T-helper 1 cell treated with Interleukin-12 subunit alpha and Interleukin-12 subunit beta and Interleukin-4 antibody, amounts not matched to agents 30 μg/mL and 1 μg/mL, for 36 hours (primary cell): ENCODE results near the gene TMEM54.

Experiments
- H3K27ac Mint-ChIP-seq: one replicate; pipeline ENCODE4 v1.8.0; 2021; ENCODE audit warnings: mild to moderate bottlenecking, mixed read lengths
- H3K27me3 Mint-ChIP-seq: one replicate; pipeline ENCODE4 v1.8.0; 2021; ENCODE audit warnings: low read depth, mixed read lengths
- H3K36me3 Mint-ChIP-seq: one replicate; pipeline ENCODE4 v1.8.0; 2021; ENCODE audit warnings: low read depth, mixed read lengths
- H3K4me1 Mint-ChIP-seq: one replicate; pipeline ENCODE4 v1.8.0; 2021; ENCODE audit warnings: low read depth, mixed read lengths
- H3K4me3 Mint-ChIP-seq: one replicate; pipeline ENCODE4 v1.8.0; 2021; ENCODE audit warnings: mild to moderate bottlenecking, moderate library complexity, mixed read lengths
- H3K9me3 Mint-ChIP-seq: one replicate; pipeline ENCODE4 v1.8.0; 2021; ENCODE audit warnings: mixed read lengths

The TMEM54 gene

DNA sequence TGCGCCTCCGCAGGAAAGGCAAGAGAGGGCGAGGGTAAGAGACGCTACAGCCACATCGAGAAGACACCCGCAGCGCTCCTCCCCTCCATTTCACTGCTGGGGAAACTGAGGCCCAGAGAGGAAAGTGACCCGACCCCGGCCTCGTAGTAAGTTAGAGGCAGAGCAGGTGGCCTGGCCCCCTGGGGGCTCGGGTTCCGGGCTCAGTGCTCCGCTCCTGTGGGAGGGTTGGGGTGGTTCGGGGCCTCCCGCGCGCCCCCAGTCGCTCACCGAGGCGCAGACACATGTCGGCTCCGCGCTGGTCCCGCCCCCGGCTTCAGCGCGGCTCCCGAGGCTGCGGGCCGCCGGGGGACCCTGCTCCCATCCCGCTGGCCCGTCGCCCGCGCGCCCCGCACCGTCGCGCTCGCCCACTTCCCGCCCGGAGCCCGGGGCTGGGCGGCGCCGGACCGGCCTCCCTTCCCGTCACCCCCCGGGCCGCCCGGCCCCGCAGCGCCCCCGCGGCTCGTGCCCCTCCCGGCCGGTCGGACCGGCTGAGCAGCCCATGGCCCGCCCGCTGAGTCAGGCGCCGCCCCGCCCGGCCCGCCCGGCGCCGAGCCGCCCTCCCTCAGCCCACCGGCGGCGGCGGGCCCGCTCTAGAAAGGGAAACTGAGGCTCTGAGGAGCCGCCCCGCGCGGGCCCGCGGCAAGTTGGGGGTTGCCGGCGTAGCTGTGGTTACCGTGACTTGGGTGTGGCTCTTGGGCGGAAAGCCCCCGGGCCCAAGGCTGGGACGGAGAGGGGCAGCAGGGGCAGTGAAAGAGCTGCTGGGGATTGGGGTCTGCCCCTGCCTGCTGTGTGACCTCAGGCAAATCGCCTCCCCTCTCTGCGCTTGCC, at the start of gene TMEM54:
TSS of gene TMEM54 (minus strand) at position 434 of the 867 bp plus-strand sequence. CDS start at position 283, 151 bp downstream.
- H3K4me1 Mint-ChIP-seq = peaks cover 4% of the 10 kb centered on the region
- H3K36me3 Mint-ChIP-seq = no peaks in the 10 kb centered on the region
- no peak within 1 kb of the TSS for H3K27ac Mint-ChIP-seq
- peak within 1 kb of the TSS; percentile 74 for H3K4me3 Mint-ChIP-seq
- H3K9me3 Mint-ChIP-seq = no peaks in the 10 kb centered on the region
- peaks cover 72% of the 10 kb centered on the region for H3K27me3 Mint-ChIP-seq

DNA sequence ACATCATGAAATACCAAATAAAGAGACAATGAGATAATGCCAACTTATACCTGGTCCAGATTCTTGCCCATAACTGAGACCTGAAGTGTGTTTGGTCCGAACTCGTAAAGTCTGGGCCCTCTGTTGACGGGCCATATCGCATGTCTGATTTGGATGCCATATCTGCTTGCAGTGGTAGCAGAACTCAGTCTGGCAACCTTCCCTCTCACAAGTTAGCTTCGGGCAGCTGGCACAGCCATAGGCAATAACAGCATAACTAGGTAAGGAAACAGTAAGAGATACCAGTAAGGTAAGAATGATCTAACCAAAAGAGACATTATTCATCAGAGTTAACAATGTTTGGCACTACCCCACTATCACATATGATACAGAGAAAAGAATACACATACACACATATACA, 48.3 kb upstream of the TMEM54 start:
- peaks cover 43% of the 10 kb centered on the region for H3K36me3 Mint-ChIP-seq
- H3K4me1 Mint-ChIP-seq = peaks cover 39% of the 10 kb centered on the region
- H3K27ac Mint-ChIP-seq = no peak overlapping the region
- no peak overlapping the region for H3K4me3 Mint-ChIP-seq
- H3K27me3 Mint-ChIP-seq = no peaks in the 10 kb centered on the region
- no peaks in the 10 kb centered on the region for H3K9me3 Mint-ChIP-seq

GRCh38 chr1:32948905-32949304, 47.7 kb upstream of the TMEM54 start:
- Mint-ChIP-seq H3K4me1 (peaks cover 43% of the 10 kb centered on the region), H3K9me3 (no peaks in the 10 kb centered on the region), H3K27me3 (no peaks in the 10 kb centered on the region), H3K27ac (no peak overlapping the region), H3K36me3 (peaks cover 47% of the 10 kb centered on the region), H3K4me3 (no peak overlapping the region)

DNA sequence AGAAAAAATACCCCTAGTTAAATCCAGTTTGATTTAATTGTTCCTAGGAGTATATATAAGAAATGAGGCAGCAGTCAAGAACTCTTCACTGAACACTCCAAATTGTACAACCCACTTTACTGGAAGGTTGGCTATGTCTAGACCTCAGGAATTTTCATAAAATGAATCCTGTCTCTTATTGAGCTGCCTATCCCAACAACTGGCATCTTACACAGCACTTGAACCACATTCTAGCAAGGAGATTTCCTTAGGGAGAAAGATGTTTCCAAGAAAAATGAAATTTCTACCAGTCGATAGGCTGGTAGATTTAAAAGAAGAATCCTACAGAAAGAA, 47.2 kb upstream of the TMEM54 start:
- H3K36me3 Mint-ChIP-seq = peaks cover 49% of the 10 kb centered on the region
- no peaks in the 10 kb centered on the region for H3K9me3 Mint-ChIP-seq
- H3K27ac Mint-ChIP-seq = no peak overlapping the region

GRCh38 chr1:32947669-32948389, 46.6 kb upstream of the TMEM54 start:
- peaks cover 40% of the 10 kb centered on the region for H3K4me1 Mint-ChIP-seq
- H3K27ac Mint-ChIP-seq = peak overlapping the region; percentile 1
- no peaks in the 10 kb centered on the region for H3K27me3 Mint-ChIP-seq
- peaks cover 50% of the 10 kb centered on the region for H3K36me3 Mint-ChIP-seq
- no peak overlapping the region for H3K4me3 Mint-ChIP-seq
- H3K9me3 Mint-ChIP-seq = no peaks in the 10 kb centered on the region

More for the DNA sequence above, 47.2 kb upstream of the TMEM54 start:
- Mint-ChIP-seq H3K27me3 (no peaks in the 10 kb centered on the region), H3K4me1 (peaks cover 42% of the 10 kb centered on the region), H3K4me3 (no peak overlapping the region)

DNA sequence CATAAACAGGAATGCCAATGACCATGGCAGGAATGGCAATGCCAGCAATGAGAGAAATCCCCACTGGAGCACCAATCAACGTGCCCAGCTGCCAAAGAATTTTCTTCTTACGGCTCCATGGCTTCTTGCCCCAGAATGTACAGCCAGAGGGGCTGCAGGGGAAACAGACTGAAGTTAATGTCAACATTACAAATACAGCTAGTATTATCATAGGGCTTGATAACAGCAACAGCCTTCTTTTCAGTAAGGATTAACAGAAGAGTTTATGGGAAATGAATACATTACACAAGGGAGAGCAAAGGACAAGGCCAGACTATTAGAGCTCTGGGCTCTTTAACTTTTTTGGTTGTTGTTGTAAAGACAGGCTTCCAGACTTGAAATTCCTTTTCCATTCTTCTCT, 45.2 kb upstream of the TMEM54 start:
- H3K27me3 Mint-ChIP-seq = no peaks in the 10 kb centered on the region
- no peak overlapping the region for H3K4me3 Mint-ChIP-seq
- peaks cover 41% of the 10 kb centered on the region for H3K4me1 Mint-ChIP-seq
- no peaks in the 10 kb centered on the region for H3K9me3 Mint-ChIP-seq
- H3K36me3 Mint-ChIP-seq = peaks cover 54% of the 10 kb centered on the region
- H3K27ac Mint-ChIP-seq = no peak overlapping the region

GRCh38 chr1:32944180-32944579, 43.0 kb upstream of the TMEM54 start:
- peaks cover 49% of the 10 kb centered on the region for H3K4me1 Mint-ChIP-seq
- no peak overlapping the region for H3K27ac Mint-ChIP-seq
- no peak overlapping the region for H3K4me3 Mint-ChIP-seq
- H3K9me3 Mint-ChIP-seq = no peaks in the 10 kb centered on the region
- no peaks in the 10 kb centered on the region for H3K27me3 Mint-ChIP-seq
- H3K36me3 Mint-ChIP-seq = peaks cover 61% of the 10 kb centered on the region

DNA sequence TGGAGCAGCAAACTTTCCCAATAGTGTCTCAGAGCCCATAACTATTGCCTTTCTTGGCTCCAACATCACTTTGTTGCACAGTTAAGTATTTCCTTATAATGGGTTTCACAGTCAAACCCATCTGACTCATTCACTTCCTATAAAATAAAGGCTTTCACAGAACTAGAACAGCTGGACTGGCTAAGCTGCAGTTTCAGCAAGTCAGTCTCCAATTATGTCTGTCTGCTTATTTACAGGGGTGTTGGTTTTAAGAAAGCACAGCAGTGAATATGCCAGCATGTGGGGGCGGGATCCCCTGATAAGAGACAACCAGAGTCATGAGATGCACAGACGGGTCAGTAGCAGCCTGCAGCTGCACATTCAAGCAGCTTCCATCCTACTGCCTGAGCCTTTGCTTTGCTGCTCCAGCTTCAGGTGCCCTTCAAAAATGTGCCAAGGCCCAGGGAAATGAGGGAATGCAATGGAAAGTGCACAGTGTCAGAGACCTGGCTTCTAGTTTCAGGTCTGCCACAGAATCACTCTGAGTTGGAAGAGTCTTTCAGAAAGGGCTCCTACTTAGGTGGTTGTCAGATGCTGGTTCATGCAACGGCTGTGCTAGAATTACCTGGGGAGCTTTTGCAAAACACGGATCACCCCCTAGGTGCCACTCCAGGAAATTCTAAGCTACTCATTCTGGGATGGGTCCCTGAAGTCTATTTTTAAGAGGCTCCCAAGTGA, 38.6 kb upstream of the TMEM54 start:
- Mint-ChIP-seq H3K36me3 (peaks cover 61% of the 10 kb centered on the region), H3K9me3 (no peaks in the 10 kb centered on the region), H3K4me3 (no peak overlapping the region), H3K27me3 (no peaks in the 10 kb centered on the region), H3K4me1 (peaks cover 50% of the 10 kb centered on the region), H3K27ac (peak overlapping the region; percentile 14)

DNA sequence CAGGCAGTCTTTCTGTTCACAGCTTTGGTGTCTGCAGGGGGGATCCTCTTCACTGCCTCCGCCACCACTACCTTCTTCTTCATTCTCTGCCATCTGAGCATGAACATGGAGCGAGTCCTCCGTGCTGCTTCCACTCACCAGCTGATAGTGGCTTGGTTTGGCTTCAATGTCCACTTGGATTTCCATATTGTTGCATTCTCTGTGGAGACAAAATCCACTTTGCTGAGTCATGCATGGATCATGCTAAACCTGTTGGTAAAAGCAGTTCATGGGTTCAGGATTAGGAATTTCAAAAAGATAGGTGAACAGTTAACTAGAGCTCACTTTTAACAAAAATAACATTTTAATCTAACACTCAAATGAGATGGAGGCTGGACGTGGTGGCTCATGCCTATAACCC, 35.9 kb upstream of the TMEM54 start:
- Mint-ChIP-seq H3K27me3 (no peaks in the 10 kb centered on the region), H3K4me3 (no peak overlapping the region), H3K27ac (no peak overlapping the region), H3K36me3 (peaks cover 54% of the 10 kb centered on the region), H3K9me3 (no peaks in the 10 kb centered on the region), H3K4me1 (peaks cover 41% of the 10 kb centered on the region)

- Mint-ChIP-seq H3K9me3 (no peaks in the 10 kb centered on the region), H3K27ac (no peak overlapping the region), H3K4me1 (peaks cover 29% of the 10 kb centered on the region), H3K36me3 (peaks cover 49% of the 10 kb centered on the region), H3K27me3 (peaks cover 2% of the 10 kb centered on the region), H3K4me3 (no peak overlapping the region)
Observed at GRCh38 chr1:32934535-32934934, 33.3 kb upstream of the TMEM54 start.

DNA sequence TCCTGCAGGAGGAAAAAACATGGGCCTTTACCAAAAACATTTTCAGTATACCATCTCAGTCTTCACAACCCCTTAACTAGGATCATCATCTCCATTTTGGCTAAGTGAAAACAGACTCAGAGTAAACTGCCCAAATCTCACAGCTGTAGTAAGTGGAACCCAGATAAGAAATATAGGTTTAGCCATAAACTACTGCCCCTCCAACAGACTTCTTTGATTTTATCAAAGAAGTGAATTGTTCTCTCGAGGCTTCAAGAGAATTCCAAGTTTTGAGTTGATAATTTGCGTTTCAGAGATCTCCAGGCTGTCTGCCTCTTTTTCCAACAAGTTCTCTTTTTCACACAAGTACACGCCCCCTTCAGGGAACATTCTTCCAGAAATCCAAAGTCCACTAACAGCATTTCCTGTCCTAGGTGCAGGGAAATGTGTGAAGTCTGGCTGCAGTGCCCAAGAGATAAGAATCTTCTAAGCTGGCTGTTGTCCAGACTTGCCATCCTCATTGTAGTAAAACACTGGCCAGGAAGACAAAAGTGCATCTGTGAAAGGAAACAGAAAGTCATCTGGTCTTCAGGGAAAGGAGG, 32.6 kb upstream of the TMEM54 start:
- H3K27me3 Mint-ChIP-seq = peaks cover 2% of the 10 kb centered on the region
- H3K4me3 Mint-ChIP-seq = no peak overlapping the region
- H3K36me3 Mint-ChIP-seq = peaks cover 45% of the 10 kb centered on the region
- peaks cover 23% of the 10 kb centered on the region for H3K4me1 Mint-ChIP-seq
- H3K27ac Mint-ChIP-seq = no peak overlapping the region
- H3K9me3 Mint-ChIP-seq = no peaks in the 10 kb centered on the region

DNA sequence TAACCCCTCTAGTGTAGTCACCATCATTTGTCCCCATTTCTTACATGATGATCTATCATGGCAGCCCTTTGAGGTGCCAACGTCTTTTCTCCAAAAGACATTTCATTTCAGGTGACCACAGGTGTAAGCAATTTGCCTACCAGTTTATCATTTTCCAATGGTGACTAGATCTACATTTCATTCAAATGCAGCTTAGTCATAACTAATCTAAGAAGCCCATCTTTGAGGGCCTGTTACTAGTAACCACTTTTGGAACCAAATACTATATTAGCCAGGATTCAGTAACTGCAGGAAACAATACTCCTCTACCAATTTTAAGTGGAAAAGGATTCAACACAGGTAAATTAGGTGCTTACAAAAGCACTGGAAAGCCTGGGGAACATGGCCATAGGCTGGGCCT, 30.6 kb upstream of the TMEM54 start:
- Mint-ChIP-seq H3K36me3 (peaks cover 28% of the 10 kb centered on the region), H3K27ac (no peak overlapping the region), H3K27me3 (peaks cover 11% of the 10 kb centered on the region), H3K9me3 (no peaks in the 10 kb centered on the region), H3K4me1 (peaks cover 8% of the 10 kb centered on the region), H3K4me3 (no peak overlapping the region)

GRCh38 chr1:32929366-32929765, 28.2 kb upstream of the TMEM54 start:
- Mint-ChIP-seq H3K27me3 (peaks cover 32% of the 10 kb centered on the region), H3K36me3 (peaks cover 24% of the 10 kb centered on the region), H3K4me3 (no peak overlapping the region), H3K27ac (no peak overlapping the region), H3K4me1 (peaks cover 6% of the 10 kb centered on the region), H3K9me3 (no peaks in the 10 kb centered on the region)

DNA sequence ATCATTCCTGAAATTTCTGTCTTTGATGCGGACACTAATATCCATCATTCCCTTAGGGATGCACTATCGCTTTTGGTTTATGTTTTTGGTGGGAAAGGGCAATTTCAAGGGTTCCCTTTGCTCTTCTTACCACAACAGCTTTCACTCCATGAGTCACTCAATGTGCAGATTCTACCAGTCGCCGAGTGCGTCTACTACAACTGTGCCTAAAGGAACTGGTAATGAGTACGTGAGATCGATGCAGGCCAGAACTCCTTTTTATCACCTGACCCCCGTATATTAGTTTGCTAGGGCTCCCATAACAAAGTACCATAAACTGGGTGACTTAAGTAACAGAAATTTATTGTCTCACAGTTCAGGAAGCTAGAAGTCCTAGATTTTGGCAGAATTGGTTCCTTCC, 27.5 kb upstream of the TMEM54 start:
- Mint-ChIP-seq H3K27ac (no peak overlapping the region), H3K27me3 (peaks cover 39% of the 10 kb centered on the region), H3K36me3 (peaks cover 20% of the 10 kb centered on the region), H3K4me1 (peaks cover 4% of the 10 kb centered on the region), H3K4me3 (no peak overlapping the region), H3K9me3 (no peaks in the 10 kb centered on the region)
